ENCODE data around the gene KLF5. TPM values are rescaled to one million over a fixed set of nuclear protein-coding genes. Genes with fewer than 3 reads are reported as not detected.

The KLF5 gene
- total RNA-seq, 1 experiment from 2014 or later: 2.2 TPM

DNA sequence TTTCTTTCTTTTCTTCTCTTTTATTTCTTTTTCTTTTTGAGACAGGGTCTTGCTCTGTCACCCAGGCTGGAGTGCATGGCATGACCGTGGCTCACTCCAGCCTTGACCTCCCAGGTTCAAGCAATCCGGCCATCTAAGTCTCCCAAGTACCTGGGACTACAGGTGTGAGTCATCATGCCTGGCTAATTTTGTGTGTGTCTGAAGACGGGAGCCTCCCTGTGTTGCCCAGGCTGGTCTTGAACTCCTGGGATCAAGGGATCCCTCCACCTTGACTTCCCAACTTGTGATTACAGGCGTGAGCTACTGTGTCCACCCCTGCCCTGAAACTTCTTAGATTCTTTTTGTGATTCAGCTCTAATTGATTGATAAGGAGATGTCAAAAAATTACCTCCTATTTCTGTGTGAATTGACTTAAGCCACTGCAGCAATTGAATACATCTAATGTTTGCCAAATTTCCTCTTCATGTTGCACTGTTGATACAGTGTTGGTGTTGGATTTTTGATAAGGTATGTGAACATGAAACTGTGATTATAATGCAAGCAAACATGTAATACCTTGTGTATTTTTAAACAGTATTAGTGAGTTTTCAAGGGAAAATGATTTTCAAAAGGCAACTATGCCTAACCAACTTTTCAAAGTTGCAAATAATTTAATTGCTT is 22.6 kb downstream of the KLF5 start:
- Histone ChIP-seq H2BK5ac (ENCODE audit: insufficient read length, low read length) (no peak overlapping the region), H3T11ph (ENCODE audit: low read length) (no peak overlapping the region), H2BK120ac (ENCODE audit: low read depth, low read length, poor library complexity, severe bottlenecking) (no peak overlapping the region), H2BK12ac (ENCODE audit: insufficient read length, low read depth, low read length) (no peak overlapping the region), H3K18ac (ENCODE audit: insufficient read length, low read depth, low read length) (no peak overlapping the region), H3K79me1 (ENCODE audit: insufficient read depth, low read depth, low read length, poor library complexity, severe bottlenecking) (no peaks in the 10 kb centered on the region), H2BK20ac (ENCODE audit: low read depth, low read length, poor library complexity, severe bottlenecking) (no peak overlapping the region), H3K79me2 (ENCODE audit: insufficient read depth, low read length) (no peaks in the 10 kb centered on the region), H4K8ac (replicated peaks; ENCODE audit: insufficient read length, low read depth, low read length) (no peak overlapping the region), H3K23ac (ENCODE audit: insufficient read length, low read depth, low read length) (no peak overlapping the region), H3K56ac (ENCODE audit: insufficient read length, low read depth, low read length) (no peak overlapping the region), H3K14ac (ENCODE audit: insufficient read depth, low read length) (no peak overlapping the region), H3K4me1 (ENCODE audit: insufficient read depth, low read length) (no peaks in the 10 kb centered on the region), H2AK5ac (ENCODE audit: insufficient read length, low read length) (no peak overlapping the region), H3K27me3 (ENCODE audit: insufficient read depth, low read length) (no peaks in the 10 kb centered on the region), H3K4me2 (ENCODE audit: insufficient read depth, insufficient read length, low read length) (no peak overlapping the region), H2AFZ (ENCODE audit: low read length) (no peak overlapping the region), H4K5ac (ENCODE audit: insufficient read length, low read depth, low read length) (no peak overlapping the region), H3K4ac (ENCODE audit: low read depth, low read length) (no peak overlapping the region), H3K9me3 (ENCODE audit: control insufficient read depth, low read depth, low read length) (no peaks in the 10 kb centered on the region), H3K27ac (ENCODE audit: insufficient read length, low read depth, low read length) (no peak overlapping the region), H2BK15ac (ENCODE audit: low read depth, low read length) (no peak overlapping the region), H4K91ac (ENCODE audit: insufficient read length, low read depth, low read length) (no peak overlapping the region), H3K23me2 (ENCODE audit: insufficient read length, low read depth, low read length, poor library complexity, severe bottlenecking) (no peaks in the 10 kb centered on the region), H3K9ac (ENCODE audit: extremely low read depth, insufficient read length, low read length) (no peak overlapping the region), H4K20me1 (ENCODE audit: control insufficient read depth, insufficient read depth, insufficient read length) (no peaks in the 10 kb centered on the region)
- H3K36me3 Mint-ChIP-seq (ENCODE audit: insufficient read depth in 1 of 3, low read depth in 3 of 3): no peaks in the 10 kb centered on the region
- no CpG with 5 or more reads among the region's 4 CpGs for WGBS (ENCODE audit: extremely low coverage, insufficient read length, low lambda C conversion rate)
- H3K9me3 Mint-ChIP-seq: no peaks in the 10 kb centered on the region; a peak in 1 of 5 replicates
- peaks cover 2 to 7% of the 10 kb centered on the region in 2 experiments; a peak in 3 of 4 replicates for H3K4me1 Mint-ChIP-seq
- H3K27me3 Mint-ChIP-seq (ENCODE audit: low read depth): peaks cover 4% of the 10 kb centered on the region; the same call in 1 of the 2 replicates
- no peak for DNase-seq
- H3K4me3 Mint-ChIP-seq: no peak overlapping the region
- no peak for TF ChIP-seq CTCF (conservative IDR thresholded peaks at IDR 0.05)
- no peak overlapping the region; a peak in 1 of 7 replicates for H3K27ac Mint-ChIP-seq

Measured in H9 (cell line).